ENCODE measurements around the gene PHLPP1.

GRCh38 chr18:62919109-62919838, 203.9 kb downstream of the PHLPP1 start:
- no peak for TF ChIP-seq CTCF (conservative IDR thresholded peaks at IDR 0.05 in 1 of 2, IDR thresholded peaks at IDR 0.05 in 1 of 2; ENCODE audit: low read depth in 1 of 2, low read length in 2 of 2)
- no peak for TF ChIP-seq EZH2 (IDR thresholded peaks at IDR 0.05; ENCODE audit: low read length, missing control alignments)
